ENCODE data around the gene RIMBP2.

Gene RIMBP2

DNA sequence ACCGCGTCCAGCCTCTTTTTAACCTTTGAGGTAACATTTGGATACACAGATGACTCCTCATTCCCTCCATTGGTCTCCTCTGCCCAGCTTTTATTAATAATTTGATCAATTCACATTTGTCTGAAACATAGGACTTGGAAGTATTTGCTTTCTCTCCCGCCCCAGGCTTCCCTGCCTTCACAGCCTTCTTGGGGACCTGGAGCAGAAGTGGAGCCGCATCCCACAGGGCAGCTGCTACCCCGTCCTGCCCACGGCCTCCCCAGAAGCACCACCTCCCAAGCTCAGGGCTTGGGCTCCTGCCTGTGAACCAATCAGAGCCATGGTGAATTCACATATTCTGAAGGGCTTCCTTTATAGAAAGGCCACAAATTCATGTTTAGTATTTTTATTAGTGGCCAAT lies 280.8 kb downstream of the RIMBP2 start:
- DNase-seq: no peak

DNA sequence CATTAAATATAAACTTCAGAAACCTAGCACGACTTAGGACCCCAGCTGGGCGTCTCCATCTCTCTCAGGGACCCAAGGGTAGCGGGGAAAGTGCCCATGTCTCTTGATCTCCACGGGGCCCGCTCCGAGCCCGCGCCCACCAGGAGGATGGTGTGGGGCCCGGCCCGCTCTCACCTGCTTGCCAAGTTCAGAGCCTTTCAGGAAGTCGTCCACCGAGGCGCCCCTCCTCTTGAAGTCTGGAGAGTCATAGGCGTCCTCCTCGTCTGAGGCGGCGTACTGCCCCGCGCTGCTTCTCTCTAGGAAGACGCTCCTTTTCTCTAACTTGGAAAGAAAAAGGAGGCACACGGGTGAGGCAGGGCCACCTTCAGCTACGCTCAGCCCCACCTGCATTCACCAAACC lies 281.5 kb downstream of the RIMBP2 start:
- no peak for DNase-seq

DNA sequence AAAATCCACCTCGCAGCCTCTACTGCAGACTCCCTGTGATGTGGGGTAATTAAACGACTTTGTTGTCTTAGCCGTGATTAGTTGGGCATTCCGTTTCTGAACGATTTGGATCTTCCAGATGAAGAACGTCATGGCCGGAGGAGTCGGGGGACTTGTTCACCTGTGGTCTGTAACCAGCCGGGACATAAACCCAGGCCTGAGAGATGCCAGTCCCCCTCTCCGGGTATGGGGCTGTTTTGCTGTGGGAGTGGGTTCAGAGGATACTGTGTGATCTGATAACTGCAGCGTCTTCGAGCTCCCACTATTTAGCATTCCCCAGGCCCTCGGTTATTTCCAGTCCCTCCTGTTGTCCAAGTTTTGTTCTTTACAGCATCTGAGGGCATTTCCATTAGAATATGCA lies 282.3 kb downstream of the RIMBP2 start:
- DNase-seq: no peak

DNA sequence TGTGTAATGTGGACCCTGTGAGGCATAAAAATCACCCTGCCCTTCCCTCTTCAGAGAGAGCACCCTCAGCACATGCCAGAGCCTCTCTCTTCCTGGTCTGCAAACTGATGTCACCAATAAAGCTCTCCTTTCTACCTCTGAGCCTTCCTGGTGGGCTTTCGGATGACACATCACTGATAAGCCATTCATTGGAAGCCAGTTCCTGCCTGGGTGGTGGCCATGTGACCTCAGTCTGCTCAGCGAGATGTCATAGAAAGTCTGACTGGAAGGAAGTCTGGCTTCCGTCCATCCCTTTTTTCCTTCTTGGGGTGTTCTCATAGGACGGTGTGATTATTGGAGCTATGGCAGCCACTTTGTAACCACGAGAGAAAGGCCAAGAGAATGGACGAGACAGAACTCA lies 282.7 kb downstream of the RIMBP2 start:
- DNase-seq: no peak

DNA sequence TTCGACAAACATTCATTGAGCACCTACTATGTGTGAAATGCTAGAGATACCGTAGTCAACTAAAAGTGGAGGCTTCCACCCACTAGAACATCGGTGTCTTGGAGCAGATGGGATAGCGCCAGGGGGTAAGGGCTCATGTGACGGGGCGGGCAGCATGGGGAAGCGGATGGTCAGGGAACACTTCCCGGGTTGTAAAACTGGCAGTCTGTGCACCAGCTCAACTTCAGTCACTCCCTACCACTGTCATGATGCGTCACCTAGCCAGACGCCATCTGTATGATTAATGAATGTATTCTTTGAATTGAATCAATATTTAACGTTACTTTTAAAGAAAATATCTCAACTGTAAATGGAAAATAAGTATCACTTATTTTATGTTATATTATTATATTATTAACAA lies 284.9 kb downstream of the RIMBP2 start:
- DNase-seq: no peak

- DNase-seq: no peak
These were observed 286.2 kb downstream of the RIMBP2 start for GRCh38 chr12:130429656-130430505.

- DNase-seq: no peak
These were observed 288.0 kb downstream of the RIMBP2 start for GRCh38 chr12:130428116-130428515.

GRCh38 chr12:130427381-130427887 lies 288.7 kb downstream of the RIMBP2 start:
- DNase-seq: no peak

DNA sequence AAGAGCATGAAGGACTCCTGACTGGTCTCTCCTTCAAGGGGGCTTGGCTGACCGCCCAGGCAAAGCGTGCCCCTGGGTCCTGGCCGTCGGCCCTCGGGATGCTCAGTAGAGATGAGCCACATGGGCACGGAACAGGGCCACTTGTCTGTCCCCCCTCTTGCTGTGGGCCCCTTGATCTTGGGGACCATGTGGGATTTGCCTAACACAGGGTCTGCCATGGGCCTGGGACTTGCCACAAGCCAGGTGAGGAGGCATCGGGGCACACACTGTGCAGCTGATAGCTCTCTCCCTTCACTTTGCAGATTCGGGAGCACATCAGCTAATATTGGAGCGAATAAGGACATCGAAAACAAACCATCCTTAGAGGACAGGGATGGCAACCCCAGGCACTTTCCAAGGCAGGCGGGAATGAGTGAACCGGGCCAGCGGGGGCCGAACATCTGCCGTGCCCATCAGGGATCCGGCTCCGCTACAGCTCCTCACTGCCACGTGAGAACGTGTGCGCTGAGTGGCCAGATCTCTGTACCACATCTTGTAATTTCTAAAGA lies 290.3 kb downstream of the RIMBP2 start:
- DNase-seq: no peak

- DNase-seq: no peak
These were observed 291.0 kb downstream of the RIMBP2 start for GRCh38 chr12:130424858-130425697.

- no peak for DNase-seq
These were observed 291.9 kb downstream of the RIMBP2 start for GRCh38 chr12:130423991-130424857.

- DNase-seq: no peak
These were observed 293.0 kb downstream of the RIMBP2 start for GRCh38 chr12:130423136-130423535.

DNA sequence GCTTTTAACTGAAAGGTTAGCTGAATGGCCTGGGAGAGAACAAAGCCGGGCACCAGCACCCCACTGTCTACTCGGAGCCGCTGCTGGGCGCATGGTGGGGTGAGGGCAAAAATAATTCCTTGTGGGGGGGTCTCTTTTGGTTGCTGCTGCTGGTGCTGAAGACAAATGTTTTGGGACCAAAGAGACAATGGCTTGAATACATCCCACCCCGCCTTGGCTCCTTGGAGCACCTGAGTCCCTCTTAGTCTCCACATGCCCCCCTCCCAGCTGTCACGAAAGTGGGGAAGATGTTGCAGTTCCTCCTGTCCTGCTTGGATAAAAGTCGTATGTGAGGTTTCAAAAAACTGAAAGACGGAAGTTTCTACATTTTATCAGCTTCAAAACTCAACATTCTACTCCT lies 293.4 kb downstream of the RIMBP2 start:
- DNase-seq: no peak

- DNase-seq: no peak
These were observed 294.2 kb downstream of the RIMBP2 start for GRCh38 chr12:130421896-130422295.

DNA sequence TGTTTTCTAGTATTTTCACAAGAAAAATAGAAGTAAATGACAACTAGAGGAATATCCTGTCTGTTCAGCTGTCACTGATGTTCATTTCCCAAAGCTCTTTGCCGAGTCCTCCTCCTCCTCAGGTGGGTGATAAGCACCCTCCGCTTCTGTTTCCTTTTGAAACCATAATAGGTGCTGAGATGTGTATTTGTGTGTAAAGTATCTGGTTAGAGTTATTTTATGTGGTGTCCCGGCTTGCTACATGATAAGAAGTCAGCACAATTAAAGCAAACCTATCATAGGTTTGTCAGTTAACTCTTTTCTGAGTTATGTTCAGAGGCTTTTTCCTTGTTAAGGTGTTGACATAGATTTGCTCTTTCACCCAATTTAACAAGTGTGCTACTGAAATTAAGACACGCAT lies 296.0 kb downstream of the RIMBP2 start:
- DNase-seq: no peak

GRCh38 chr12:130419116-130419515 lies 297.0 kb downstream of the RIMBP2 start:
- DNase-seq: no peak

DNA sequence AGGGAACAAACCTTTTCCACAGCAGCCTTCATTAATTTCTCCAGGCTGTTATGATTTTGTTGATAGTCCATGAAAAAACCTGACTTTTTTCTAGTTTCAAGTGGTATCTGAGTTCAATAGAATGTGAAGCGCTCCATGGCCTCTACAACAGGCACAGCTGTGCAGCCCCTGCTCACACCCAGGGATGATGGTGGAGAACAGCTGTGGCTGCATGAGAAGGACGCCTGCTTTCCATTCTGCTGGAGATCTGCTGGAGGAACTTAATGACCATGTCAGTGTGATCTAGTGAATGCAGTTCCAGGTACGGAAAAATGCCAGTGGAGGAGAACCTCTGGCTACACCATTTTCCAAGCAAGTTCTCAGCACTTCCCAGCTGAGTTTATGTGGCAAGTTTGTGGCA lies 297.8 kb downstream of the RIMBP2 start:
- no peak for DNase-seq

DNA sequence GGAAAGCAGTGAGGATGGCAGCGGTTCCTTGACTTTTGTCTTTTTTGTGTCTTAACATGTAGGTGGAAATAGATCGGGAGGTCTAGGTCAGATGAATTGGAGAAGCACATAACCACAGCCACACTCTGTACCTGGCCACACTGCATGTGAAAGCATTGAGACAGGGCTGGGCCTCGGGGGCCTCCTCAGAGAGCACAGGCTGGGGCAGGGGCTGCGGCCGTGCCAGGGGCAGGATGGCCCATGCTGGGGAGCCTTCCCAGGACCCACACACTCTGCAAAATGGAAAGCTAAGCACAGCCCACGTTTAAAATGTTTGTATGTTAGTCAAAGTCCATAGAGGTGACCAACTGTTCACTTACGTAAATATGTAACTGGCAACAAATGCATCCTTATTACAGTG lies 301.7 kb downstream of the RIMBP2 start:
- DNase-seq: no peak

DNA sequence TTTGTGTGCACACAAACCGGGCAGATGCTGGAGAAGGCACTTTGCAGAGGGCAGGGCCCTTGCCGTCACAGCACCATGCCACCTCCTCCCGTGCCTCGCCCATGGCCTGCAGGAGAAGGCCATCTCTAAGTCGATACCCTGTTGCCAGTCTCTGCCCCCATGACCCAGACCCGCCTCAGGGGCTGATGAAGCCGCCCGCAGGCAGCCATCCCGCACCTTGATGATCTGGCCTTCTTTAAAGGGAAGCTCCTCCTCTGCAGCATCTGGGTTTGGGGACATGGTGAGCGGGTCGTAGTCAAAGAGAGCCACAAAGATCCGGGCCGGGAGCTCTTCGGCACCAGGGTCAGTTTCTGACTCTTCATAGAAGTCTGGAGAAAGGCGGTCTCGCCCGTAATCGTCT lies 302.2 kb downstream of the RIMBP2 start:
- DNase-seq: no peak

- no peak for DNase-seq
These were observed 303.7 kb downstream of the RIMBP2 start for GRCh38 chr12:130412384-130412783.

- no peak for DNase-seq
These were observed 310.8 kb downstream of the RIMBP2 start for GRCh38 chr12:130405332-130405731.

DNA sequence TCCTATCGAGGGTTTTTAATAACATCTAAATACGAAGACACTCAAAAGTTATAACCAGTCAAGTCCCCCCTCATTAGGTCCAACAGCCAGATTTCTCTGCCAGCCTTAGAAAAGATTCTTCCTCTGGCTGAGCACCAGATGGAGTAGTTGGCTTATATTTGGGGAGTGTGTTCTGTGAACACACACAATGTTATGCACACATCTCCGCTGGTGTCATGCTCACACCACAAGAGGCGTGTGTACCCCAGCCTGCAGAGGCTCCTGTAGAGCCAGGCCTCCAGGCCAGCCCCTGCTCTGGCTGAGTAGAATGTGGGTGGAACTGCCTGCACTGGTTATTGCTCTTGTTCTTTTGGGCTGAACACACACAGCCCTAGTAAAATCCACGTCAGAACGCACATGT lies 314.4 kb downstream of the RIMBP2 start:
- DNase-seq: peak; percentile 21
